CD14-positive monocyte (primary cell): ENCODE measurements around the gene GPC5. TPM values are rescaled to one million over a fixed set of nuclear protein-coding genes. Genes with fewer than 3 reads are reported as not detected.

Experiments used
- DNase-seq, 3 donors: peaks; one replicate each; pipeline ENCODE4 v3.0.0-alpha.2; 2011 to 2022
- H2AFZ ChIP-seq: 2 replicates; pipeline ENCODE4 v1.6.0; 2012; ENCODE audit warnings: mild to moderate bottlenecking, low read depth, low read length, inconsistent platforms; ENCODE audit not compliant: insufficient read depth, poor library complexity, severe bottlenecking
- H3K27ac ChIP-seq, 2 donors: 1 replicate in 1 of 2; 2 replicates in 1 of 2; pipeline ENCODE4 v1.5.1; 2012 to 2013; ENCODE audit warnings: low read length in 2 of 2, control low read depth in 1 of 2, inconsistent platforms in 1 of 2, low read depth in 1 of 2, mild to moderate bottlenecking in 1 of 2
- H3K27me3 ChIP-seq, 2 donors: one replicate each; pipeline versions ENCODE4 v1.6.0 to v1.6.1; 2011 to 2013; ENCODE audit warnings: low read length in 2 of 2; ENCODE audit not compliant: control insufficient read depth in 2 of 2, insufficient read depth in 2 of 2
- H3K36me3 ChIP-seq, 2 donors: replicated peaks in 1 of 2; 1 replicate in 1 of 2; 2 replicates in 1 of 2; pipeline versions ENCODE4 v1.5.1 to v1.6.1; 2012 to 2013; ENCODE audit warnings: low read length in 2 of 2, control low read depth in 1 of 2, inconsistent platforms in 1 of 2, mild to moderate bottlenecking in 1 of 2; ENCODE audit not compliant: insufficient read depth in 2 of 2, control insufficient read depth in 1 of 2
- H3K4me1 ChIP-seq, 2 donors: 1 replicate in 1 of 2; 2 replicates in 1 of 2; pipeline versions ENCODE4 v1.5.1 to v1.6.1; 2012 to 2013; ENCODE audit warnings: low read length in 2 of 2, control low read depth in 1 of 2, inconsistent platforms in 1 of 2, mild to moderate bottlenecking in 1 of 2, moderate library complexity in 1 of 2; ENCODE audit not compliant: insufficient read depth in 2 of 2, control insufficient read depth in 1 of 2
- H3K4me2 ChIP-seq: replicated peaks from 2 replicates; pipeline ENCODE3; 2012; ENCODE audit warnings: low read length, moderate library complexity, mild to moderate bottlenecking; ENCODE audit not compliant: poor library complexity, severe bottlenecking; ENCODE audit errors: extremely low read depth
- H3K4me3 ChIP-seq, 3 experiments: fragments of 200-600 bp in 1 of 3; sonication (generic) in 1 of 3; replicated peaks in 1 of 3; 1 replicate in 2 of 3; 2 replicates in 1 of 3; pipeline ENCODE4 v1.5.1; 2011 to 2013; ENCODE audit warnings: low read length in 3 of 3, mild to moderate bottlenecking in 3 of 3, control low read depth in 2 of 3, low read depth in 2 of 3, inconsistent platforms in 1 of 3, moderate library complexity in 1 of 3
- H3K79me2 ChIP-seq: 2 replicates; pipeline ENCODE4 v1.6.0; 2012; ENCODE audit warnings: mild to moderate bottlenecking, control low read depth, inconsistent platforms, low read length, moderate library complexity; ENCODE audit not compliant: insufficient read depth
- H3K9ac ChIP-seq: 2 replicates; pipeline ENCODE4 v1.6.0; 2017; ENCODE audit warnings: low read length, mild to moderate bottlenecking; ENCODE audit not compliant: insufficient read depth, poor library complexity, severe bottlenecking
- H3K9me3 ChIP-seq, 2 donors: replicated peaks in 1 of 2; 1 replicate in 1 of 2; 2 replicates in 1 of 2; pipeline versions ENCODE4 v1.5.1 to v1.6.1; 2012 to 2013; ENCODE audit warnings: low read length in 2 of 2, control low read depth in 1 of 2; ENCODE audit not compliant: control insufficient read depth in 1 of 2, insufficient read depth in 1 of 2
- H4K20me1 ChIP-seq: 2 replicates; pipeline ENCODE4 v1.6.0; 2012; ENCODE audit warnings: mild to moderate bottlenecking, low read length, control low read depth, moderate library complexity; ENCODE audit not compliant: insufficient read depth
- H3K27ac Mint-ChIP-seq, 7 donors: one replicate each; pipeline ENCODE4 v1.8.0; 2020; ENCODE audit warnings: mild to moderate bottlenecking in 7 of 7, mixed read lengths in 7 of 7, moderate library complexity in 6 of 7, inconsistent platforms in 2 of 7
- H3K27me3 Mint-ChIP-seq, 3 donors: one replicate each; pipeline ENCODE4 v1.8.0; 2021 to 2022; ENCODE audit warnings: low read depth in 3 of 3, mild to moderate bottlenecking in 3 of 3, mixed read lengths in 3 of 3, moderate library complexity in 3 of 3, inconsistent platforms in 1 of 3
- H3K36me3 Mint-ChIP-seq, 2 donors: one replicate each; pipeline ENCODE4 v1.8.0; 2020; ENCODE audit warnings: mixed read lengths in 2 of 2, inconsistent platforms in 1 of 2, mild to moderate bottlenecking in 1 of 2
- H3K4me1 Mint-ChIP-seq: one replicate; pipeline ENCODE4 v1.8.0; 2020; ENCODE audit warnings: mild to moderate bottlenecking, mixed read lengths
- H3K4me3 Mint-ChIP-seq, 2 donors: one replicate each; pipeline ENCODE4 v1.8.0; 2020; ENCODE audit warnings: mild to moderate bottlenecking in 2 of 2, mixed read lengths in 2 of 2, moderate library complexity in 1 of 2
- H3K9me3 Mint-ChIP-seq, 7 donors: one replicate each; pipeline ENCODE4 v1.8.0; 2020 to 2022; ENCODE audit warnings: mixed read lengths in 7 of 7, mild to moderate bottlenecking in 6 of 7, moderate library complexity in 6 of 7, inconsistent platforms in 2 of 7
- CTCF ChIP-seq: fragments of 200-600 bp; IDR thresholded peaks from one replicate; pipeline ENCODE4 v1.8.0; 2022; ENCODE audit warnings: antibody characterized with exemption, mild to moderate bottlenecking
- WGBS: methylation state at CpG from one replicate; pipeline ENCODE4 v1.1.5; 2013; ENCODE audit warnings: missing lambda C conversion rate; ENCODE audit not compliant: insufficient coverage; 5-methylcytosine and 5-hydroxymethylcytosine counted together
- intact Hi-C, 2 donors: fragments of 100-400 bp; cut with micrococcal nuclease; formaldehyde crosslinking; loops; one replicate each; pipeline versions ENCODE4 v1.15.0 to v1.15.1; 2023
- polyA plus RNA-seq, 3 donors: library from polyadenylated mRNA; depleted of rRNA in 1 of 3; unstranded in 2 of 3; stranded (reverse) in 1 of 3; fragments of 300-500 nt in 2 of 3; fragments of >200 nt in 1 of 3; fragmentation: Illumina TruSeq in 2 of 3; gene quantifications; 1 replicate in 2 of 3; 2 replicates in 1 of 3; pipeline ENCODE4 v1.2.3, GENCODE V29; 2012 to 2021

GPC5 gene
- polyA plus RNA-seq, 3 donors, result not detected

GRCh38 chr13:91740756-91741155 lies 342.3 kb downstream of the GPC5 start:
- no peak overlapping the region for H3K4me3 ChIP-seq
- H3K4me3 Mint-ChIP-seq, result no peak overlapping the region
- intact Hi-C loops, result no loop called here
- no peak overlapping the region for H2AFZ ChIP-seq
- H3K36me3 Mint-ChIP-seq, result no peaks in the 10 kb centered on the region
- no peaks in the 10 kb centered on the region for H4K20me1 ChIP-seq
- no peak overlapping the region for H3K27ac Mint-ChIP-seq
- H3K4me2 ChIP-seq, result no peak overlapping the region
- H3K9me3 ChIP-seq, result no peaks in the 10 kb centered on the region
- H3K27me3 ChIP-seq, result no peaks in the 10 kb centered on the region
- DNase-seq, result no peak
- no peaks in the 10 kb centered on the region for H3K36me3 ChIP-seq
- H3K9me3 Mint-ChIP-seq, result peaks cover 0 to 7% (median 0%) of the 10 kb centered on the region in 7 donors
- H3K4me1 Mint-ChIP-seq, result no peaks in the 10 kb centered on the region
- no peak overlapping the region for H3K27ac ChIP-seq
- no peak for TF ChIP-seq CTCF
- no CpG with 5 or more reads among the region's 2 CpGs for WGBS
- no peak overlapping the region for H3K9ac ChIP-seq
- no peaks in the 10 kb centered on the region for H3K79me2 ChIP-seq
- no peaks in the 10 kb centered on the region for H3K4me1 ChIP-seq
- no peaks in the 10 kb centered on the region for H3K27me3 Mint-ChIP-seq

GRCh38 chr13:91741925-91742324 lies 343.5 kb downstream of the GPC5 start:
- Histone ChIP-seq H3K4me3 (no peak overlapping the region), H3K9me3 (no peaks in the 10 kb centered on the region), H3K27me3 (no peaks in the 10 kb centered on the region), H3K27ac (no peak overlapping the region), H3K4me2 (no peak overlapping the region), H3K79me2 (no peaks in the 10 kb centered on the region), H3K4me1 (no peaks in the 10 kb centered on the region), H3K9ac (no peak overlapping the region), H2AFZ (no peak overlapping the region), H3K36me3 (no peaks in the 10 kb centered on the region), H4K20me1 (no peaks in the 10 kb centered on the region)
- TF ChIP-seq CTCF, result no peak
- H3K4me3 Mint-ChIP-seq, result no peak overlapping the region
- DNase-seq, result no peak
- no peaks in the 10 kb centered on the region for H3K4me1 Mint-ChIP-seq
- H3K27me3 Mint-ChIP-seq, result no peaks in the 10 kb centered on the region
- no peaks in the 10 kb centered on the region for H3K36me3 Mint-ChIP-seq
- H3K27ac Mint-ChIP-seq, result no peak overlapping the region
- 89% methylated on average over 1 of the region's 2 CpGs for WGBS
- intact Hi-C loops, result no loop called here
- H3K9me3 Mint-ChIP-seq, result peaks cover 0 to 7% (median 0%) of the 10 kb centered on the region in 7 donors
